Fibroblast of skin of scalp (primary cell): Measurements from ENCODE around the gene BMP7.
A peak's percentile ranks its signal among the peaks of the same experiment; 100 is the strongest.

Experiments used
- DNase-seq: peaks from one replicate; pipeline ENCODE4 v3.0.0-alpha.2; 2013

BMP7 gene

DNA sequence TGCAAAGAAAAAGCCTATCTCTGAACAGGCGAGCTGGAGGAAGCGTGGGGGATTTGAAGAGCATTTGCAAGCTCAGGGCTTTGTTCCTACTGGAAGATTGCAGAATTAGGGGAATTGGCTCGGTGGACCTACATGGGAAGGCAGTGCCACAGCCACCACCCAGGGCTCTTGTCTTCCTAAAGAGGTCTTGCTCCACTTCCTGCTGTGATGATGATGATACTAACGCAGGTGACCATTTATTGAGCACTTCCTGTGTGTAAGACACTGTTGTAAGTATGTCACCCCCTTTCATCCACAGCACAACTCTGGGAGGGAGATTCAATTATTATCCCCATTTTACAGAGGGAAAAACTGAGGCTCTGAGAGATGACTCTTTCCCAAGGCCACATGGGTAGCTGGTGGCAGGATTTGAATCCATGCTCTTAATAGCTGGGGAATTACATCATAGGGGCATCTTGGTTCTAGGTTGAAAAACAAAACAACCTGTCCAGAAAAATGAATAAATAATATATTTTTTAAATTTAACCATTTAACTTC, 41.2 kb downstream of the BMP7 start:
- DNase-seq = no peak

DNA sequence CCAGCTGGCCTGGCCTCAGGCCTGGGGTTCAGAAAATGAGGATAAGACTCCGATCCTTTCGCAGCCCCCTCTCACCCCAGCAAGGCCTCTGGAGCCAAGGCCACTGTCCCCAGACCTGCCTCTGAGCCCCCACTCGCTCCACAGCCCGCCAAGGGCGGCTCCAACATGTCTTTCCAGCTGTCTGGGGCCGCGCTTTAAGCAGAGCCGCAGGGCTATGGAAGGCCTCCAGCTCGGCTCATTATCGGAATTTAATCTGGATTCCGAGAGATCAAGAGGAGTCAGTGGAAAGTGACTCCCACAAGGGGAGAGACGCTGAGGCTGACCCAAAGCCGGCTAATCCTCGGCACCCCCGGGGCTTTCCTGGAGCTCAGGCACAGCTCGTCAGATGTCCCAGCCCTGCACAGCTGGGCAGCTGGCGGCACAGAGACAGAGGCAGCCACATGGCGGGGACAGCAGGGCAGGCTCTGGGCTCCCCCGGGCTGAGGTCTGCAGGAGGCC, 41.8 kb downstream of the BMP7 start:
- DNase-seq = peak; percentile 10

GRCh38 chr20:57223648-57224489, 42.6 kb downstream of the BMP7 start:
- peak; percentile 30 for DNase-seq

DNA sequence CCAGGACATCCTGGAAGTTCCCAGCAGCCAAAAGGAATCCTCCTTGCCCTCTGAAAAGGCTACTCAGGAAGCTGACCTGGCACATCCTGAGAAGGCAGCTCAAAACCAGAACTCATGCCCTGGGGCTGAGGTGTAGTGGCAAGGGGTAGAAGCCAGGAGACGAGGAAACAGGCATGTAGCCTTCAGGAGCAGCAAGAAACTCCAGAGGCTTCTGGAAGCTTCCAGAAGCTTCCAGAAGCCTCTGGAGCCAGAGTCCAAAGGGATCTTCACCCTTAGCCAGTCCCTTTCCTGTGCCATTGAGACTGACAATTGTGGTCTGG, 43.9 kb downstream of the BMP7 start:
- DNase-seq = no peak

GRCh38 chr20:57221916-57222630, 44.4 kb downstream of the BMP7 start:
- no peak for DNase-seq

DNA sequence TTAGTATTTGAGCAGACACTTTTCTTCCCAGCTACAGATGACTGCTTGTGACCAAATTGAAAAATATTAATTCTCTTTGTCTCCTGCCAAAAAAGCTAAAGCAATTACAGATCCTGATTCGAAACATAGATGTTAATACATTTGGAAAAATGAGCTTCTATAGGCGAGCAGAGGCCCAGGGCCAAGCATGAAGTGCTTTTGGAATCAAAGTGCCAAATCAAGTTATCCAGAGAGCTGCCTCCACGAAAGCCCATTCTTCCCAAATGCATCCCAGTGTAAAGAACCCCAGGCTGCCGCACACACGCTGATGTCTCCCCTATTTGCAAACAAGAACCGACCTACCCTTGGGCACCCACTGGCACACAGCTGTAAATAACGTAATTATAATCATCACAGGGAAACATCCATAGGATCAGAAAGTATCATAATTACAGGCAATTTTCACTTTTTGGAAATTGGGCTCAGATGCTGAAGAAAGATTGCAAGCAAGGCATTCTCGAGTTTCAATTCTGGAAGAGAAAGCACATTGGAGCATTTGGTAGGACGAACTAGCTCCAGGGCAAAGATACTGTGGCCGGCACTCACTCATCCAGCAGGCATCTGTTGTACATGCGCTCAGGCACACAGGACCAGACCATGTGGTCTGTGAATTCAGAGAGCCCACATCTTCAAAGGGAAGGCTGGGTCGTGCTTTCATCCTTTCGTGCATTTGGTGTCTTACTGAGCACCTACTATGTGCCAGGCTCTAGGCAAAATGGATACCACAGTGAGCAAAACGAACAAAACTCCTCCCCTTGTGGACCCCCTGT, 45.9 kb downstream of the BMP7 start:
- DNase-seq = peak; percentile 17

GRCh38 chr20:57219071-57219677, 47.3 kb downstream of the BMP7 start:
- no peak for DNase-seq

GRCh38 chr20:57218489-57218888, 48.0 kb downstream of the BMP7 start:
- DNase-seq = no peak

GRCh38 chr20:57217802-57218201, 48.6 kb downstream of the BMP7 start:
- DNase-seq = no peak

DNA sequence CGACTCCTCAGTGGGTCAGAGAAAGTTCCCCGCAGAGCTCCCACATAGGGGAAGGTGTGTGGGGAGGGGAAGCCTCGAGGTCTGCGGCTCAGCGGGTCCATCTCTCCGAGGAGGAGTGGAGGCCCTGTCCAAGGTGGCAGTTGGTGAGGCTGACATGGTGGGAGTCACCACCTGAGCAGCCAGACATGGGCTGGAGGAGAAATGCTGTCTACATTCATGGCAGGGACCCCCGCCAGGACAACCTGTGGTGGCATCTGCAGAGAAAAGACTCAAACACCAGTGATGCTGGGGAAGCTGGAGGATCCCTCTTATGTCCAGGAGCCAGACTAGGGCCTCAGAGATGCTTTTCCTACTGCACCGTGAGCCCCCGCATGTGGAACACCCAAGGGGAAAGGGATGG, 49.8 kb downstream of the BMP7 start:
- DNase-seq = no peak

DNA sequence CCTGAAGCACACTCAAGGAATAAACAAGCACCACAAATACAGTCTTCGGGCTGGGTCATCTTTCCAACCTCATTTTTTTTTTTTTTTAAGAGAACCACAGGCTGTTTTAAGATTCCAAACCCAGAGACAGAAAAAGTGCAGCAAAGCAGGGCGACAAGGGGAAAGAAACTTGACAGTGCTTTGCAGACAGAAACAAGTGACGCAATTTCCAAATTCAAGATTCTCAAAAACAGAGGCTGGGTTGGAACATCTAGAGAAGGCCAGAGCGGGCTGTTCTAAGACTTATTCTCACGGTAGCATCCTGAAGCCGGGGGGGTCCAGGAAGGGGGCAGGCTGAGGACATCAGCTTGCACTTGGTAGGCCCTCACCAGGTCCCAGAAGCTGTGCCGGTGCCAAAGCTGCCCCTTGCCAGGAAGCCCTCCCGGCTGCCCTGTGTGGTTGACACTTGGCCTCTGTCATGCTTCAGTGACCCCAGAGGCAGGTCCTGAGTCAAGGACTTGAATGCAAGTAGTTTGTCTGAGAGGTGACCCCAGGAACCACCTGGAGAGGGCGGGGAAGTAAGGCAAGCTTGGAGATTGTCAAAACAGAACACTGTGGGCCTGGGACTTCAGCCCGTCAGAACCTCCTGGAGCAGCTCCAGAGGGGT, 50.5 kb downstream of the BMP7 start:
- DNase-seq = no peak

GRCh38 chr20:57215426-57215825, 51.0 kb downstream of the BMP7 start:
- no peak for DNase-seq

GRCh38 chr20:57214948-57215347, 51.5 kb downstream of the BMP7 start:
- no peak for DNase-seq

DNA sequence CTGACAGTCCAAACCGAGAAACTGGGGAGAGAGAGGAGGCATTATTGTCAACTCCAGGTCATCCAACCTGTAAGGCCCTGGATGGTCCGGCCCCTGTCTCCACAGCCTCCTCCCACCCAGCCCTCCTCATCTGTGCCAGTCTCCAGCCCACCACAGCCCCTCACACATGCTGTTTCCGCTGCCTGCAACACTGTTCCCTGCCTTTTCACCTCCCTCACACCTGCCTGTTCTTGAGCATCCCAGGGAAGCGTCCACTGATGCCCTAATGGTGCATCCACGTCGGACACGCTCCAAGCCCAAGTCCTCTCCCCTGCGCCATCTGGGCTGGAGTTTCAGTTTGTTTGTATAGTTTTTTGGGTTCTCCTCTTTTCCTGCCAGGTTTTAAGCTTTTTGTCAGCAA, 52.0 kb downstream of the BMP7 start:
- no peak for DNase-seq

GRCh38 chr20:57213924-57214323, 52.5 kb downstream of the BMP7 start:
- DNase-seq = no peak

- no peak for DNase-seq
Observed at GRCh38 chr20:57213291-57213690, 53.1 kb downstream of the BMP7 start.

GRCh38 chr20:57212534-57213276, 53.7 kb downstream of the BMP7 start:
- DNase-seq = peak; percentile 79

GRCh38 chr20:57211908-57212533, 54.4 kb downstream of the BMP7 start:
- DNase-seq = no peak

GRCh38 chr20:57211406-57211805, 55.0 kb downstream of the BMP7 start:
- no peak for DNase-seq

- DNase-seq = no peak
Observed at GRCh38 chr20:57210911-57211280, 55.5 kb downstream of the BMP7 start.
